ENCODE results near the gene NADK. TPM values are rescaled to one million over a fixed set of nuclear protein-coding genes. Genes with fewer than 3 reads are reported as not detected.

Gene NADK
- polyA plus RNA-seq, 1 donor (not counting 4 experiments of a cell fraction or from before 2014, with no cell fraction given): 54.8 TPM

GRCh38 chr1:1796466-1796865 is 18.2 kb upstream of the NADK start:
- dilution Hi-C loops (cut with MboI; ENCODE audit: extremely low pct_ligation_motif_present, low sequenced_read_pairs): no loop called here
- peaks cover 20% of the 10 kb centered on the region for H4K20me1 ChIP-seq (ENCODE audit: control insufficient read depth, extremely low read depth, insufficient read depth, low read length)
- DNase-seq (ENCODE audit: low read depth, low spot score): no peak
- no peaks in the 10 kb centered on the region for H3K9me3 ChIP-seq (ENCODE audit: control insufficient read depth, low read depth, low read length)
- no peak overlapping the region for H3K9ac ChIP-seq (ENCODE audit: control insufficient read depth, extremely low read depth, insufficient read depth, low read length)
- H3K27me3 ChIP-seq (ENCODE audit: control insufficient read depth, extremely low read depth, insufficient read depth, low read length): no peaks in the 10 kb centered on the region
- H3K4me2 ChIP-seq (ENCODE audit: control insufficient read depth, extremely low read depth, insufficient read depth, low read depth, low read length): no peak overlapping the region
- H3K9me1 ChIP-seq (ENCODE audit: control insufficient read depth, extremely low read depth, insufficient read depth, low read length): no peaks in the 10 kb centered on the region
- no peak overlapping the region for H3K4me3 ChIP-seq (ENCODE audit: control insufficient read depth in 2 of 3, extremely low read depth in 1 of 3, insufficient read depth in 2 of 3, low read depth in 1 of 3, low read length in 3 of 3)
- peaks cover 59% of the 10 kb centered on the region for H3K79me2 ChIP-seq (ENCODE audit: control insufficient read depth, insufficient read depth, low read length)
- FAIRE-seq: no peak
- H2AFZ ChIP-seq (ENCODE audit: control insufficient read depth, low read length): no peak overlapping the region
- peaks cover 38 to 59% of the 10 kb centered on the region in 2 experiments for H3K36me3 ChIP-seq (ENCODE audit: control insufficient read depth in 2 of 2, extremely low read depth in 1 of 2, insufficient read depth in 2 of 2, low read length in 2 of 2)
- no peak overlapping the region for H3K27ac ChIP-seq (ENCODE audit: control insufficient read depth, insufficient read depth, low read length)
- no peaks in the 10 kb centered on the region for H3K4me1 ChIP-seq (ENCODE audit: control insufficient read depth, extremely low read depth, insufficient read depth, low read length)
- TF ChIP-seq CTCF (optimal IDR thresholded peaks at IDR 0.05 in 1 of 3, IDR thresholded peaks at IDR 0.05 in 1 of 3, conservative IDR thresholded peaks at IDR 0.05 in 1 of 3; ENCODE audit: extremely low read depth in 1 of 3, insufficient read depth in 2 of 3, low read length in 3 of 3): peak in 2 of 3 experiments; percentile 14 to 22
- no peak for TF ChIP-seq EZH2 (IDR thresholded peaks at IDR 0.05; ENCODE audit: low read length)

GRCh38 chr1:1794999-1795398 is 16.7 kb upstream of the NADK start:
- dilution Hi-C loops (cut with MboI; ENCODE audit: extremely low pct_ligation_motif_present, low sequenced_read_pairs): no loop called here
- no peak for FAIRE-seq
- Histone ChIP-seq H3K36me3 (ENCODE audit: control insufficient read depth in 2 of 2, extremely low read depth in 1 of 2, insufficient read depth in 2 of 2, low read length in 2 of 2) (peaks cover 50 to 68% of the 10 kb centered on the region in 2 experiments), H3K4me2 (ENCODE audit: control insufficient read depth, extremely low read depth, insufficient read depth, low read depth, low read length) (no peak overlapping the region), H3K4me1 (ENCODE audit: control insufficient read depth, extremely low read depth, insufficient read depth, low read length) (no peaks in the 10 kb centered on the region), H3K9ac (ENCODE audit: control insufficient read depth, extremely low read depth, insufficient read depth, low read length) (no peak overlapping the region), H3K9me1 (ENCODE audit: control insufficient read depth, extremely low read depth, insufficient read depth, low read length) (no peaks in the 10 kb centered on the region), H3K27me3 (ENCODE audit: control insufficient read depth, extremely low read depth, insufficient read depth, low read length) (no peaks in the 10 kb centered on the region), H4K20me1 (ENCODE audit: control insufficient read depth, extremely low read depth, insufficient read depth, low read length) (peaks cover 15% of the 10 kb centered on the region), H3K9me3 (ENCODE audit: control insufficient read depth, low read depth, low read length) (no peaks in the 10 kb centered on the region), H2AFZ (ENCODE audit: control insufficient read depth, low read length) (no peak overlapping the region), H3K27ac (ENCODE audit: control insufficient read depth, insufficient read depth, low read length) (no peak overlapping the region), H3K4me3 (ENCODE audit: control insufficient read depth in 2 of 3, extremely low read depth in 1 of 3, insufficient read depth in 2 of 3, low read depth in 1 of 3, low read length in 3 of 3) (no peak overlapping the region), H3K79me2 (ENCODE audit: control insufficient read depth, insufficient read depth, low read length) (peaks cover 47% of the 10 kb centered on the region)
- no peak for DNase-seq (ENCODE audit: low read depth, low spot score)
- no peak for TF ChIP-seq EZH2 (IDR thresholded peaks at IDR 0.05; ENCODE audit: low read length)
- TF ChIP-seq CTCF (optimal IDR thresholded peaks at IDR 0.05 in 1 of 3, IDR thresholded peaks at IDR 0.05 in 1 of 3, conservative IDR thresholded peaks at IDR 0.05 in 1 of 3; ENCODE audit: extremely low read depth in 1 of 3, insufficient read depth in 2 of 3, low read length in 3 of 3): peak in 1 of 3 experiments; percentile 16
